ENCODE measurements around the gene EBF4. TPM values are rescaled to one million over a fixed set of nuclear protein-coding genes. Genes with fewer than 3 reads are reported as not detected.

EBF4 gene
- total and polyA plus RNA-seq, 12 donors: 2.0 to 8.0 (median 3.7) TPM

- peaks cover 0 to 34% (median 19%) of the 10 kb centered on the region in 7 donors for H3K27me3 ChIP-seq
- H3K4me1 ChIP-seq: peaks cover 0 to 10% (median 0%) of the 10 kb centered on the region in 9 donors
- H3K9me3 ChIP-seq: peaks cover 0 to 11% (median 7%) of the 10 kb centered on the region in 11 donors
- DNase-seq (no peak), ATAC-seq (peak in 2 of 8 donors; percentile 37 to 38)
- H3K27ac ChIP-seq: no peak overlapping the region
- no peak overlapping the region for H3K4me3 ChIP-seq
- H3K36me3 ChIP-seq: no peaks in the 10 kb centered on the region
- TF ChIP-seq, protein P1, sequence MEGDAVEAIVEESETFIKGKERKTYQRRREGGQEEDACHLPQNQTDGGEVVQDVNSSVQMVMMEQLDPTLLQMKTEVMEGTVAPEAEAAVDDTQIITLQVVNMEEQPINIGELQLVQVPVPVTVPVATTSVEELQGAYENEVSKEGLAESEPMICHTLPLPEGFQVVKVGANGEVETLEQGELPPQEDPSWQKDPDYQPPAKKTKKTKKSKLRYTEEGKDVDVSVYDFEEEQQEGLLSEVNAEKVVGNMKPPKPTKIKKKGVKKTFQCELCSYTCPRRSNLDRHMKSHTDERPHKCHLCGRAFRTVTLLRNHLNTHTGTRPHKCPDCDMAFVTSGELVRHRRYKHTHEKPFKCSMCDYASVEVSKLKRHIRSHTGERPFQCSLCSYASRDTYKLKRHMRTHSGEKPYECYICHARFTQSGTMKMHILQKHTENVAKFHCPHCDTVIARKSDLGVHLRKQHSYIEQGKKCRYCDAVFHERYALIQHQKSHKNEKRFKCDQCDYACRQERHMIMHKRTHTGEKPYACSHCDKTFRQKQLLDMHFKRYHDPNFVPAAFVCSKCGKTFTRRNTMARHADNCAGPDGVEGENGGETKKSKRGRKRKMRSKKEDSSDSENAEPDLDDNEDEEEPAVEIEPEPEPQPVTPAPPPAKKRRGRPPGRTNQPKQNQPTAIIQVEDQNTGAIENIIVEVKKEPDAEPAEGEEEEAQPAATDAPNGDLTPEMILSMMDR (IDR thresholded peaks at IDR 0.05): no peak
- intact Hi-C loops (cut with DNase I): no loop called here
- WGBS, 2 donors: 28 to 40% methylated on average over 12 of the region's 12 CpGs
Measured at GRCh38 chr20:2771631-2772080, 79.1 kb downstream of the EBF4 start.

- Histone ChIP-seq H3K4me3 (no peak overlapping the region), H3K27ac (no peak overlapping the region), H3K9me3 (peaks cover 0 to 11% (median 7%) of the 10 kb centered on the region in 11 donors), H3K36me3 (no peaks in the 10 kb centered on the region), H3K4me1 (no peaks in the 10 kb centered on the region), H3K27me3 (peaks cover 0 to 23% (median 13%) of the 10 kb centered on the region in 7 donors)
- intact Hi-C loops (cut with DNase I): no loop called here
- no peak for DNase-seq
- ATAC-seq: no peak
- TF ChIP-seq, protein P1 (IDR thresholded peaks at IDR 0.05): no peak
- 88 to 91% methylated on average over 9 of the region's 9 CpGs for WGBS, 2 donors
Measured at GRCh38 chr20:2773812-2774211, 81.2 kb downstream of the EBF4 start.

GRCh38 chr20:2775139-2775538 is 82.6 kb downstream of the EBF4 start:
- TF ChIP-seq, protein P1 (IDR thresholded peaks at IDR 0.05): no peak
- Histone ChIP-seq H3K27ac (no peak overlapping the region), H3K9me3 (peaks cover 0 to 11% (median 7%) of the 10 kb centered on the region in 11 donors), H3K4me3 (no peak overlapping the region), H3K36me3 (no peaks in the 10 kb centered on the region), H3K4me1 (no peaks in the 10 kb centered on the region), H3K27me3 (peaks cover 0 to 23% (median 9%) of the 10 kb centered on the region in 7 donors)
- no peak for DNase-seq
- intact Hi-C loops (cut with DNase I): no loop called here
- 79 to 88% methylated on average over 3 of the region's 3 CpGs for WGBS, 2 donors
- no peak for ATAC-seq

DNA sequence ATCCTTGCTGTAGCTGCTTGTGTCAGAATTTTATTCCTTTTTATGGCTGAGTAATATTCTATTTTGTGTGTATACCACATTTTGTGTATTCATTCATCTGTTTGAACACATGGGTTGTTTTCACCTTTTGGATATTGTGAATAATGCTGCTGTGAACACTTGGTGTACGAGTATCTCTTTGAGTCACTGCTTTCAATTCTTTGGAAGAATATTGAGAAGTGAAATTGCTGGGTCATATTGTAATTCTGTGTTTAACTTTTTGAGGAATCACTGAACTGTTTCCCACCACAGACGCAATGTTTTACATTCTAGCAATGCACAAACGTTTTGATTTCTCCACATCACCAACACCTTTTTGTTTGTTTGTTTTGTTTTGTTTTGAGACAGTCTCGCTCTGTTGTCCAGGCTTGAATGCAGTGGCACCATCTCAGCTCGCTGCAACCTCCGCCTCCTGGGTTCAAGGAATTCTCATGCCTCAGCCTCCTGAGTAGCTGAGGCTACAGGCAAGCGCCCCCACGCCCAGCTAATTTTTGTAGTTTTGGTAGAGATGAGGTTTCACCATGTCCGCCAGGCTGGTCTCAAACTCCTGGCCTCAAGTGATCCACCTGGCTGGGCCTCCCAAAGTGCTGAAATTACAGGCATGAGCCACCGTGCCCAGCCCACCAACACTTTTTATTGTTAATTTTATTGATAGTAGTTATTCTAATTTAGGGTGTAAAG is 86.2 kb downstream of the EBF4 start:
- Histone ChIP-seq H3K27ac (no peak overlapping the region), H3K36me3 (no peaks in the 10 kb centered on the region), H3K4me1 (no peaks in the 10 kb centered on the region), H3K27me3 (peaks cover 0 to 37% (median 22%) of the 10 kb centered on the region in 7 donors), H3K9me3 (peaks cover 0 to 11% (median 7%) of the 10 kb centered on the region in 11 donors), H3K4me3 (no peak overlapping the region)
- DNase-seq (no peak), ATAC-seq (no peak)
- WGBS, 2 donors: 84 to 87% methylated on average over 10 of the region's 10 CpGs
- TF ChIP-seq, protein P1 (IDR thresholded peaks at IDR 0.05): no peak
- intact Hi-C loops (cut with DNase I): no loop called here

All from heart right ventricle (tissue), 16 donors.